ENCODE measurements around the gene KRTAP12-1. TPM values are rescaled to one million over a fixed set of nuclear protein-coding genes. Genes with fewer than 3 reads are reported as not detected.

KRTAP12-1 gene, protein sequence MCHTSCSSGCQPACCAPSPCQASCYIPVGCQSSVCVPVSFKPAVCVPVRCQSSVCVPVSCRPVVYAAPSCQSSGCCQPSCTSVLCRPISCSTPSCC
- polyA plus RNA-seq (2013, experiment 1 of 2) = not detected
- polyA plus RNA-seq (2013, experiment 2 of 2) = not detected

DNA sequence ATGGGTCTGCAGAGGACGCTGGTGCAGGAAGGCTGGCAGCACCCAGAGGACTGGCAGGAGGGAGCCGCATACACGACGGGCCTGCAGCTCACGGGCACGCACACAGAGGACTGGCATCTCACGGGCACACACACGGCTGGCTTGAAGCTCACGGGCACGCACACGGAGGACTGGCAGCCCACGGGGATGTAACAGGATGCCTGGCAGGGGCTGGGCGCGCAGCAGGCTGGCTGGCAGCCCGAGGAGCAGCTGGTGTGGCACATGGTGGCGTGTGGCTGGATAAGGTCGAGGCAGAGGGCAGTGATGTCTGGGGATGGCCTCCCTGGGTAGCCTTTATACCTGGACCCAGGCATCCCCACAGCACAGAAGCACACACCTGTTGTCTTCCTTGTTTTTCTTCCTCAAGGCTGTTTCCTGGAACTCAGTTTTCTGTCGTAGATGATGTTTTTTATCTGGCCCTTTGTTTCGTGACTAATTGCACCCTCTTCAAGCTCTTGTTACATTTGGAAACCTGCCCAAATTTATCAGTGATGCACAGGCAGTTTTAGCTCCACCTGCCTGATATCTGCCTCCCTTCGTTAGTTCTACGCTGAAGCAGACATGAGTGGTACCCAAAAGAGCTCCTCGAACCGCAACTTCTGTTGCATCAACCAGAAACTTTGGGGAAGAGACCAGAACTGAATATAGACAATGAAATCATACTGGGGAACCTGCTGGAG lies at the start of gene KRTAP12-1:
Gene KRTAP12-1, minus strand, starts transcription at position 303 of the 719 bp plus-strand sequence. Its CDS starts 40 bp downstream, at position 263.
- no peaks in the 10 kb centered on the region for H3K4me1 ChIP-seq (ENCODE audit: control insufficient read depth, insufficient read depth, low read length, poor library complexity, severe bottlenecking)
- H3K4me3 ChIP-seq (ENCODE audit: extremely low read depth, insufficient read depth, low read length, poor library complexity, severe bottlenecking) = no peak within 1 kb of the TSS
- no peaks in the 10 kb centered on the region for H3K36me3 ChIP-seq (ENCODE audit: control insufficient read depth, insufficient read depth, low read length)
- H3K27ac ChIP-seq (ENCODE audit: low read depth, low read length, severe bottlenecking) = no peak within 1 kb of the TSS
- 88 to 90% methylated on average over 18 to 22 of the region's 23 CpGs for WGBS, 2 experiments (ENCODE audit: insufficient coverage in 2 of 2)
- no peaks in the 10 kb centered on the region for H3K9me3 ChIP-seq (ENCODE audit: control insufficient read depth, low read length)

DNA sequence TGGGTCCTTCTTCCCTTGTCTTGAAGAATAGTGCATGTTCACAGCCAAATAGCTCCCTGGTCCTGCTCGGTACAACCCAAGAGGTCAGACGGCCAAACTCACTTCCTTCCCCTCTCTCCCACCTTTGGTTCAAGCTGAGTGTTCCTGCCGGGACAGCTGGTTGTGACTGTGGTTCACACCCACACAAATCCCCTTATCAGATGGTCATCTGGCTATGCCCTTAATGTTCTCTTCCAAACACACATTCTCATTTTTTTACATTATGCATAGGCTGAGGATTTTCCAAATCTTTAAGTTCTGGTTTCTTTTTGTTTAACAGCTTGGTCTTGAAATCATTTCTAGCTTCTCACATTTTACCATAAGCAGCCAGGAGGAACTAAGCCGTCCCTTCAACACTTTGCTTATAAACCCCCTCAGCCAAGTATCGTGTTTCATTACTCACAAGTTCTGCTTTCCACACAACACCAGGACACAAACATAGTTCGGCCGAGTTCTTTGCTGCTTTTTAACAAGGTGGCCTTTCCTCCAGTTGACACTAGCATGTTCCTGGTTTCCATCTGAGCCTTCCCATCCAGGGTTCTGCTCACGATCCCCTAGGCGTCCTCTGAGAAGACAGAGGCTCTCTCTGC lies 49.1 kb upstream of the KRTAP12-1 start:
- no peak overlapping the region for H3K27ac ChIP-seq (ENCODE audit: low read depth, low read length, severe bottlenecking)
- whole genome bisulfite sequencing, 2 experiments (ENCODE audit: insufficient coverage in 2 of 2) = 75 to 92% methylated on average over 9 of the region's 9 CpGs
- no peaks in the 10 kb centered on the region for H3K36me3 ChIP-seq (ENCODE audit: control insufficient read depth, insufficient read depth, low read length)
- H3K4me3 ChIP-seq (ENCODE audit: extremely low read depth, insufficient read depth, low read length, poor library complexity, severe bottlenecking) = no peak overlapping the region
- H3K9me3 ChIP-seq (ENCODE audit: control insufficient read depth, low read length) = no peaks in the 10 kb centered on the region
- no peaks in the 10 kb centered on the region for H3K4me1 ChIP-seq (ENCODE audit: control insufficient read depth, insufficient read depth, low read length, poor library complexity, severe bottlenecking)

DNA sequence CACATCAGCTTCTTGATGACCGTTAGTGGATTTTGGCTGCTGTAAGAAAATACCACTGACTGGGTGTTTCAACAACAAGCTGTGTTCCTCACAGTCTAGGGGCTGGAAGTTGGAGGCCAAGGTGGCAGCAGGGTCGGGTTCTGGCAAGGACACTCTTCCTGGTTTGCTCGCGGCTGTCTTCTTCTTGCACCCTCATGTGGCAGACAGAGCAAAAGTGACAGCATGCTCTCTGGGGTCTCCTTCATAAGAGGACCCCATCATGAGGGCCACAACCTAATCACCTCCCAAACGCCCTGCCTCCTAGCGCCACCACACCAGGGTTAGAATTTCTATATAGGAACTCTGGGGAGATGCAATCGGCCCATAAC lies 48.0 kb upstream of the KRTAP12-1 start:
- Histone ChIP-seq H3K4me1 (ENCODE audit: control insufficient read depth, insufficient read depth, low read length, poor library complexity, severe bottlenecking) (no peaks in the 10 kb centered on the region), H3K9me3 (ENCODE audit: control insufficient read depth, low read length) (no peaks in the 10 kb centered on the region), H3K36me3 (ENCODE audit: control insufficient read depth, insufficient read depth, low read length) (no peaks in the 10 kb centered on the region), H3K4me3 (ENCODE audit: extremely low read depth, insufficient read depth, low read length, poor library complexity, severe bottlenecking) (no peak overlapping the region), H3K27ac (ENCODE audit: low read depth, low read length, severe bottlenecking) (no peak overlapping the region)
- 93 to 97% methylated on average over 6 of the region's 7 CpGs for WGBS, 2 experiments (ENCODE audit: insufficient coverage in 2 of 2)

DNA sequence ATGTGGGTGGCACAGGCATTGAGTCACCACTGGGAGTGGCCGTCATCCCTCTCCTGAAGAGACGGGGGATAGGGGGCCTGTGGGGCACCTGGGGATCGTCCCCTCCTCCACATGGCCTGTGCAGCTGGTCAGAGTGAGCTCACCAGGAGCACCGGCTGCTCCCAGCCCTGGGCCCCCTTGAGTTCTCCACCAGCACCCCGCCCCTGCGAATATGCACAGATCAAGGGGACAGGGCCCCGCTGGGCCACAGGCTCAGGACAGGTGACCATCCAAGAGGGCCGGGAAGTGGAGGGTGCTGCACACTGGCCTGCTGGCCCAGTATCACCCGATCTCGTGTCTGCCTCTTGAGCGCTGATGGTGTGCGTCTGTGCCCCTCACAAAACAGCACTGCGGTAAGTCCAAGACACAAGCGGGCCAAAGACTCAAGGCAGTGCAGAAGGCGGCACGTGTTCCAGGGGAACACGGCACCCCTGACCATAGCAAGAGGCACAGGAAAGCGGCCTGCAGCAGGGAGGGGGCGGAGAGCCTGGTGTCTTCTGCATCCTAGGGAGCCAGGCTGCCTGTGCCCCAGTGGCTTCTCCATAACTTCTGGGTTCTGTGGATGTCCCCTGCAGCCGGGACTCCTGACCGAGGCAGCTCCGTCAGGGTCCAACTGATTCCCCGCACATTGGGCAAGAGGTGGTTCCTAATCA lies 47.5 kb upstream of the KRTAP12-1 start:
- WGBS, 2 experiments (ENCODE audit: insufficient coverage in 2 of 2) = 93 to 97% methylated on average over 21 to 23 of the region's 23 CpGs
- Histone ChIP-seq H3K27ac (ENCODE audit: low read depth, low read length, severe bottlenecking) (no peak overlapping the region), H3K4me3 (ENCODE audit: extremely low read depth, insufficient read depth, low read length, poor library complexity, severe bottlenecking) (no peak overlapping the region), H3K9me3 (ENCODE audit: control insufficient read depth, low read length) (no peaks in the 10 kb centered on the region), H3K4me1 (ENCODE audit: control insufficient read depth, insufficient read depth, low read length, poor library complexity, severe bottlenecking) (no peaks in the 10 kb centered on the region), H3K36me3 (ENCODE audit: control insufficient read depth, insufficient read depth, low read length) (no peaks in the 10 kb centered on the region)

DNA sequence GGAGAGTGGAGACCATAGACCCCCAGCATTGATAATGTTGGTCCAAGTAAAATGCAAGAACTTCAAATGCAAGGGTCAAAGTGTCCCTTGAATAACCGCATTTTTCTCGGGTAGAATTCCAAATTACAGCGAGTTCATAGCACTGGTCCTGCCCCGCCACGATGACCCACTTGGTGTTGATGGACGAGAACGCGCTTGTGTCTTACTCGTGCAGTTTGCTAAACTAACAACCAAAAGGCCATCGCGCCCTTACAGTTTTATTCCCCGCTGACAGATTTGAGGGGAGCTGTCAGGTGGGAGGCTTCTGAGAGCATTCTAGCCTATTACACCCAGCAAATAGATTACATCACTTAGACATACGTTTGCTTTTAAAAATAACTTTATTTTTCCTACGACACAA lies 46.8 kb upstream of the KRTAP12-1 start:
- Histone ChIP-seq H3K9me3 (ENCODE audit: control insufficient read depth, low read length) (no peaks in the 10 kb centered on the region), H3K4me3 (ENCODE audit: extremely low read depth, insufficient read depth, low read length, poor library complexity, severe bottlenecking) (no peak overlapping the region), H3K36me3 (ENCODE audit: control insufficient read depth, insufficient read depth, low read length) (no peaks in the 10 kb centered on the region), H3K27ac (ENCODE audit: low read depth, low read length, severe bottlenecking) (no peak overlapping the region), H3K4me1 (ENCODE audit: control insufficient read depth, insufficient read depth, low read length, poor library complexity, severe bottlenecking) (no peaks in the 10 kb centered on the region)
- WGBS, 2 experiments (ENCODE audit: insufficient coverage in 2 of 2) = 95 to 96% methylated on average over 11 of the region's 14 CpGs

DNA sequence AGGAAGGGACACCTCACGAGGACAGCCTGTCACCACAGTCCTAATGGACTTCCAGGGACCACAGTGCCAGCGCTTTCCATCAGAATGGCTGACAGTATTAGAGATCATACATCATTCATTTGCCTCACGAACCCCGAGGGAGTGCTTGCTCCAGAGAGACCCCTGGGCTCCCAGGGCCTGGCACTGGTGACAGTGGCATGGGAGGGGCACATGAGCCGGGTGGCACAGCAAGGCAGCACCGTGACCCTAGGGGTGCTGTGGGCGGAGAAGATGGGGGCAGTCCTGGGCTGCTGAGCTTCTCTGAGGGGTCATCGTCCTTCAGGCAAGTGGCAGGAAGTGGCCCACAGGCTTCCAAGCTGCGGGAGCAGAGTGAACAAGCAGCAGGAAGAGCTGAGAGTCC lies 45.8 kb upstream of the KRTAP12-1 start:
- no peak overlapping the region for H3K4me3 ChIP-seq (ENCODE audit: extremely low read depth, insufficient read depth, low read length, poor library complexity, severe bottlenecking)
- peaks cover 5% of the 10 kb centered on the region for H3K4me1 ChIP-seq (ENCODE audit: control insufficient read depth, insufficient read depth, low read length, poor library complexity, severe bottlenecking)
- no peaks in the 10 kb centered on the region for H3K36me3 ChIP-seq (ENCODE audit: control insufficient read depth, insufficient read depth, low read length)
- no peaks in the 10 kb centered on the region for H3K9me3 ChIP-seq (ENCODE audit: control insufficient read depth, low read length)
- 86 to 87% methylated on average over 5 to 8 of the region's 9 CpGs for WGBS, 2 experiments (ENCODE audit: insufficient coverage in 2 of 2)
- H3K27ac ChIP-seq (ENCODE audit: low read depth, low read length, severe bottlenecking) = no peak overlapping the region

DNA sequence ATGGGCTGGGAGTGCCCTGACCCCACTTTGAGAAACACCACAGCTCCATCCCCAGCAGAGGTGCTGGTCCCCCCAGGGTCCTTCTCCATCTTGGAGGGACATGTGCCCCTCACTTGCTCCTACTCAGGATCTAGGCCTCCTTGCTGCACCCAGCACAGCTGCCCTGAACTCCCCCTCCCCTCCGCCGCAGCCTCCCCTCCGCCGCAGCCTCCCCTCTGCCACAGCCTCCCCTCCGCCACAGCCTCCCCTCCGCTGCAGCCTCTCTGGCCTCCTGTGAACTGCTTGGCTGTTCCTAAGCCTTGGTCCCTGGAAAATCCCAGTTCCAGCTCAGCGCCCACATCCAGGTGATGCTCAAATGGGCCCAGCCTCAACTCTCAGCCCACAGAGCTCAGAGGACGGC lies 45.4 kb upstream of the KRTAP12-1 start:
- H3K9me3 ChIP-seq (ENCODE audit: control insufficient read depth, low read length) = no peaks in the 10 kb centered on the region
- H3K36me3 ChIP-seq (ENCODE audit: control insufficient read depth, insufficient read depth, low read length) = no peaks in the 10 kb centered on the region
- peaks cover 7% of the 10 kb centered on the region for H3K4me1 ChIP-seq (ENCODE audit: control insufficient read depth, insufficient read depth, low read length, poor library complexity, severe bottlenecking)
- H3K4me3 ChIP-seq (ENCODE audit: extremely low read depth, insufficient read depth, low read length, poor library complexity, severe bottlenecking) = no peak overlapping the region
- no peak overlapping the region for H3K27ac ChIP-seq (ENCODE audit: low read depth, low read length, severe bottlenecking)
- 85 to 95% methylated on average over 2 to 6 of the region's 8 CpGs for WGBS, 2 experiments (ENCODE audit: insufficient coverage in 2 of 2)

DNA sequence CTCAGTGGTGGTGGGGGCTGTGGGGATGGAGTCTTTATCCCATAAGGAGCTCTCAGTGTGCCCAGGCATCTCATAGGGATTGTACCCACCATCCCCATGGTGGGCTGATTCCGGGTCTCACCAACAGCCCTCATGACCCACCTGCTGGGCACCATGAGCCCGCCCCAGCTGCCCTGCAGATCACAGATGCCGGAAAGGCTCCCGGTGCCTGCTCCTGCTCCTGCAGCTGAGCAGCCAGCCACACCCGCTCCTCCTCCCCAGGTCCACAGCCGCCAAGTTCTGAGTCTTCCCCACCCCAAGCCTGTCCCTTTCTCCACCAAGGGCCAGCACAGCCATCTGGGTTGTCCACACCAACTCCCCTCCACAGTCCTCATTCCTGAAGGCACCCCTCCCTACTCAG lies 44.9 kb upstream of the KRTAP12-1 start:
- Histone ChIP-seq H3K4me3 (ENCODE audit: extremely low read depth, insufficient read depth, low read length, poor library complexity, severe bottlenecking) (no peak overlapping the region), H3K27ac (ENCODE audit: low read depth, low read length, severe bottlenecking) (no peak overlapping the region), H3K9me3 (ENCODE audit: control insufficient read depth, low read length) (no peaks in the 10 kb centered on the region), H3K36me3 (ENCODE audit: control insufficient read depth, insufficient read depth, low read length) (no peaks in the 10 kb centered on the region), H3K4me1 (ENCODE audit: control insufficient read depth, insufficient read depth, low read length, poor library complexity, severe bottlenecking) (peaks cover 7% of the 10 kb centered on the region)
- 77 to 85% methylated on average over 4 to 6 of the region's 6 CpGs for WGBS, 2 experiments (ENCODE audit: insufficient coverage in 2 of 2)

DNA sequence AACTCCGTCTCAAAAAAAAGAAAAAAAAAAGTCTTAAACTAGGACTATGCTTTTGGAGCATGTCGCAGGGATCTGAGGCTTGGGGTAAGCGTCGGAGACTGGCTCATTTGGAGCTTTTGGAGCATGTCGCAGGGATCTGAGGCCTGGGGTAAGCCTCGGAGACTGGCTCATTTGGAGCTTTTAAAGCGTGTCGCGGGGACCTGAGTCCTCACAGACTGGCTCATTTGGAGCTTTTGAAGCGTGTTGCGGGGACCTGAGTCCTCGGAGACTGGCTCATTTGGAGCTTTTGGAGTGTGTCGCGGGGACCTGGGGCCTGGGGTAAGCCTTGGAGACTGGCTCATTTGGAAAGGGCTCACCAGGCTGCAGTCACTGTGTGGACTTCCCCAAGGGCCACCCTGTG lies 43.0 kb upstream of the KRTAP12-1 start:
- Histone ChIP-seq H3K9me3 (ENCODE audit: control insufficient read depth, low read length) (no peaks in the 10 kb centered on the region), H3K36me3 (ENCODE audit: control insufficient read depth, insufficient read depth, low read length) (no peaks in the 10 kb centered on the region), H3K4me3 (ENCODE audit: extremely low read depth, insufficient read depth, low read length, poor library complexity, severe bottlenecking) (no peak overlapping the region), H3K4me1 (ENCODE audit: control insufficient read depth, insufficient read depth, low read length, poor library complexity, severe bottlenecking) (peaks cover 7% of the 10 kb centered on the region), H3K27ac (ENCODE audit: low read depth, low read length, severe bottlenecking) (no peak overlapping the region)
- WGBS, 2 experiments (ENCODE audit: insufficient coverage in 2 of 2) = 91 to 94% methylated on average over 12 to 14 of the region's 14 CpGs

DNA sequence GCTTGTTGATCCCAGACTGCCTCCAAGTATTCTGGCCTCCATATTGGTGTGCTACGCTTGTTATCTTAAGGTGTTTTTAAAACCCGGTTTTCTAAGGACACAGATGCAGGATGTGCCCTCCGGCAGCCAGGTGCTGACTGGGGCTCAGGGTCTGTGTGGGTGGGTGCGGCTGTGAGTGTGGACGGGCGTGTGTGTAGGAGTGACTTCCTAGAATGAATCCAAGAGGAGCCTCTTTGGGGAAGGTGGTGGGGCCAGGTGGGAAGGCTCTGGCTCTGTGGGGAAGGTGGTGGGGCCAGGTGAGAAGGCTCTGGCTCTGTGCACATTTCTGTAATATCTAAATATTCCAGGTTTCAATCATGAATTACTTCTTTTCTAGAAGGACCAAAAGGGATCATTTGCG lies 42.2 kb upstream of the KRTAP12-1 start:
- H3K9me3 ChIP-seq (ENCODE audit: control insufficient read depth, low read length) = no peaks in the 10 kb centered on the region
- WGBS, 2 experiments (ENCODE audit: insufficient coverage in 2 of 2) = 98 to 100% methylated on average over 4 of the region's 7 CpGs
- no peak overlapping the region for H3K27ac ChIP-seq (ENCODE audit: low read depth, low read length, severe bottlenecking)
- no peaks in the 10 kb centered on the region for H3K36me3 ChIP-seq (ENCODE audit: control insufficient read depth, insufficient read depth, low read length)
- no peak overlapping the region for H3K4me3 ChIP-seq (ENCODE audit: extremely low read depth, insufficient read depth, low read length, poor library complexity, severe bottlenecking)
- H3K4me1 ChIP-seq (ENCODE audit: control insufficient read depth, insufficient read depth, low read length, poor library complexity, severe bottlenecking) = peaks cover 7% of the 10 kb centered on the region
